GM21576 (cell line): ENCODE data around the gene SIL1.
"Not testable (repeated sequence)": the region's sequence is repeated elsewhere in the genome, so short reads cannot be mapped to it uniquely, and the experiment has no call there.

Source experiments
- ATAC-seq: cut with Tn5 transposase; IDR thresholded peaks from one replicate; pipeline ENCODE4 v1.9.1; 2021; ENCODE audit warnings: mild to moderate bottlenecking, moderate library complexity; ENCODE audit not compliant: unreplicated experiment

Gene SIL1

DNA sequence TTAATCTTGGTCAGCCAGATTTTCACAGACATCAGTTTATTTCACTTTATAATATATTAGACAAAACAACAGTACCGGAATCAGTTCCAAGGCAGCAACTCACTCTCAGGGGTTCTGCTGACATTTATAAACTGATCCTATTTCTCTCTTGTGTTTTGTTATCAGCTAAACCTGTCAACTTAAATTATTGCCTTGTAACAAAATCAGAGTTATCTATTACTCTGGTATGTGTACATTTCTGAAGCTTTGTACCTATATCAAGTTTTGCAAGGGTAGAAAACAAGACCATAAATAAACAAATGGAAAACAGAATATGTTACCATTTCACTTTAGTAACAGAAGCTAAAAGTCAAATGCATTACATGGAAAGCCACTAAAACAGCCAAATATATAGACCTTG is 122.1 kb downstream of the SIL1 start:
- no peak for ATAC-seq

DNA sequence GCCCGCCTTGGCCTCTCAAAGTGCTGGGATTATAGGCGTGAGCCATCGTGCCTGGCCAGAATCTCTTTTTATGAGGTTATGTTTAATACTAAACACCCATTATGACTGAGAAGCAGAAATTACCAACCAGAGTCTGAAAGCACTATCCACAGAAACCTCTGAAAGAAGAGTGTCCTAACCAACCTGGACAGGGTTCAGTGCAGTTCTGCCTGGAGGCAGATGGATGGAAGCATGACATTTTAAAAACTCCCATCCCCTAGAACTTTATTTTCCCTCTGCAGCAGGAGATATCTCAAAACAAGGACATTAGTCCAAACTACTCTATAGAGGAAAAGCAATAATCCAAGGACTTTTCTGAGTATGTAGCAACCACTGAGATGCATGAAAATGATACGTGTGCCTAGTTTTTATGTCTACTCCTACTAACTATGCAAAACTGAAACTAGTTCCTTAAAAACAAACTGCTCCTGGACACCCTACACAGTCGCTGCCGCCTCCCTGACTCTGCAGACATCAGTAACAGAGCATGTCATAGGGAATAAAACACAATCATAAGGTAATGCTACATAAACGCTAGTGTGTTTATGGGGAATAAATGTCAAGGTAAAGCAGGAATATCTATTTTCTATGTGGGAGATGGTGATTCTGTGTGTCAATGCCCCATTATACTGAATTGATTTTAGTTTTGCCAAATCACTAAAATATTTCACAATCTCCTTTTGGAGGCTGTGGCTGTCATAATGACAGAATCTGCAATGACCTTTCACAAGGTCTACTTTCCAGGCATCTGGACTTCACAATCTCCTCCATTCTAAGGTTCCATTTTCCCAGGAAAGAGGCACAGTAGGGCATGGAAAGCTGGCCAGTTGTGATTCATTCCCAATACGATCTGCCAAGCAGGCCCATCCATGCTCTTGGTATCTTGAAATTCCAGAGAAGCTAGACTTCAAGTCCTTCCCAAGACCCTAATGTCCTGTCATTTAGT is 122.8 kb downstream of the SIL1 start:
- no peak for ATAC-seq

DNA sequence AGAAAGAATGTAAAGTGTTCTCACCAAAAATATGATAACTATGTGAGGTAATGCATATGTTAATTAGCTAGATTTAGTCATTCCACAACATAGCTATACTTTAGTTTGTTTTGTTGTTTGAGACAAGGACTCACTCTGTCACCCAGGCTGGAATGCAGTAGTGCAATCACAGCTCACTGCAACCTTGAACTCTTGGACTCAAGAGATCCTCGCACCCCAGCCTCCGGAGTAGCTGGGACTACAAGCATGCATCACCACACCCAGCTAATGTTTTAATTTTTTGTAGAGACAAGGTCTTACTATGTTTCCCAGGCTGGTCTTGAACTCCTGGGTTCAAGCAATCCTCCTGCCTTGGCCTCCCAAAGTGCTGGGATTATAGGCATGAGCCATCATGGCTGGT is 124.2 kb downstream of the SIL1 start:
- not testable (repeated sequence) for ATAC-seq

DNA sequence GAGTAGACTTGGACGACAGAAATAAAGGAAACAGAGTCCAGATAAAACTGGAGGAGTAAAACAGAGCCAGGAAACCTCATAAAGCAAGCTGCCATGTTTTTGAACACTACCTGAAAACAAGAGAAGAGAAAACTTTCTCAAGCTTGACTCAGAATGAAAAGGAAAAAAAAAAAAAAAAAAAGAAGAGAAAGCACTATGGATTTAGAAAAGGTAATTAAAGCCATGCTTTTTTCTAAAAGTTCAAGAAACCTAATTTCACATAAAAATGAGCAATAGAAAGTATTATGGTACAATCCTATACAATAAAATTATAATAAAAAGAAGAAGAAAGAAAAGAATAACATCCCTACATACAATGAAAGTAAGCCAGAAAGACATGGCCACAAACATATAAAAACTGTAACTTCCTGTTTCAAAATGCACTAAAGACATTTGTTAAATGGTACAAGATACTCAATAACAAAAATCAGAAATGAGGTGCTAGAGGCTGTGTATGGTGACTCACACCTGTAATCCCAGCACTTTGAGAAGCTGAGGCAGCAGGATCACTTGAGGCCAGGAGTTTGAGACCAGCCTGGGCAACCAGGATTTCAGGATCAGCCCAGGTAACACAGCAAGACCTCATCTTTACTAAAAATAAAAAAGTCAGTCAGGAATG is 129.5 kb downstream of the SIL1 start:
- ATAC-seq: no peak

DNA sequence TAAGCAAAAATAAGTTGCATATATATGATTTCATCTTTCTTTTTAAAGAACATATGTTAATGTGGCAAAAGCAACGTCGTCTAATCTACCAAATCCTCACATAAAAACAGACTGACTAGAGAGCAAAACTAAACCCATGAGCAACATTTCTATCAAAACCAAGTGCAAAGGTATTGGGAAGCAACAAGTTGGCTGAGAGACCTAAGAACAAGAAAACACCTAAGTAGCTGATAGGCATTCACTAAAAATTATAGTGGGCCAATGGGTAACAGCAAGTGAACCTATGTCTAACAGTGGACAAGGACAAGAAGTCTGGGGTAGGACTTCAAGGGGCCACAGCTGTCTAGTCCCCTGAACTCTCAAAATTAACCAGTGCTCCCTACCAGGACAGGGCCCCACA is 130.1 kb downstream of the SIL1 start:
- no peak for ATAC-seq

DNA sequence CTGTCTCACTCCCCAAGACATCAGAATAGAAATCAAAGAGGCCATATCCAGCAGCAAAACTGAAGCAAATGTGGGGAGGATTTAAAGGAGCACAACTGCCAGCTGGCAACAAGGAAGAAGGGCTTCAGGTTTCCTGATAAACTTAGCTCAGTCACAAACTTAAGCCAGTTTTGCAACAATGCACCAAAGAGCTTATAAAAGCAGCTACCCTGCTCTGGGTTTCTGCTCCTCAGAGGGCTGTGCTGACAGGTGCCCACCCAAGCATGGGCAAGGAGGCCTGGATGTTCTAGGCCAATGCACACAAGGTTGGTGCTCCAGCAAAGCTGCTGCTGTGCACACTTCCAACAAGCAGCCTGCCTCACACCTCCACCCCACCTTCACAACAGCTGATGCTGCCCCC is 132.9 kb downstream of the SIL1 start:
- no peak for ATAC-seq

DNA sequence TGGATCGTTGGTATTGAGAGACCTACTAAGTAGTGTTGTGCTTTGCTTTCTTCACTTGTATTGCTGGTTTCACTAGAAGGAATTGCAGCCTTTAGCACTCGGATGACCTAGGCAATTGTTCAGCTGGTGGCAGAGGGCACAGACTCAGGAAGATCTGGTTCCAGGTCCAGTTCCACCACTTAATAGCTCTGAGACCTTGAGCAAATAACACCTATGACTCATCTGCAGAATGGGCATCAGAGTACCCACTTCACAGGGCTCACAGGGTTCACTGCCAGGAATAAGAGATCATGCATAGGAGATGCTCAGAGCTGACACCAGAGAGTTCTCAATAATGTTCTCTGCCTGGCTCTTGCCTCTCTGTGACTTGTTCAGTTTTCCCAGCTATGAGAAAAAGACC is 133.6 kb downstream of the SIL1 start:
- ATAC-seq: no peak

DNA sequence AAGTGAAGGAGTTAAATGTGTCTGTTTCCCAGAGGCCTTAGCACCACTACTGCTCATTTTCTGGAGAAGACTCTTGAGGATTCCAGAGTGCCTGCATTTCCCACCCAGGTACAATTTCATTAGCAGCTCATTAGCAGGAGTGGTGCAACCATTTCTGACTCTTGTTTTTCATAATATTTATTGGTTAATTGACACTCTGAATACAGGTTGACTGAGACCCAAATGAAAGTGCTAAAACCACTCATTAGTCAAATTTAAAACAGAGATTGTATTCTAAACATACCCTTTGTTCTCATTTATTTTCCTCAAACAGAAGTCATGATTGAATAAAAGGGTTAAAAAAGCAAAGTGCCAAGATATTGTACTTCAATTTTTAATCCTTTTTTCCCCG is 134.5 kb downstream of the SIL1 start:
- ATAC-seq: no peak

DNA sequence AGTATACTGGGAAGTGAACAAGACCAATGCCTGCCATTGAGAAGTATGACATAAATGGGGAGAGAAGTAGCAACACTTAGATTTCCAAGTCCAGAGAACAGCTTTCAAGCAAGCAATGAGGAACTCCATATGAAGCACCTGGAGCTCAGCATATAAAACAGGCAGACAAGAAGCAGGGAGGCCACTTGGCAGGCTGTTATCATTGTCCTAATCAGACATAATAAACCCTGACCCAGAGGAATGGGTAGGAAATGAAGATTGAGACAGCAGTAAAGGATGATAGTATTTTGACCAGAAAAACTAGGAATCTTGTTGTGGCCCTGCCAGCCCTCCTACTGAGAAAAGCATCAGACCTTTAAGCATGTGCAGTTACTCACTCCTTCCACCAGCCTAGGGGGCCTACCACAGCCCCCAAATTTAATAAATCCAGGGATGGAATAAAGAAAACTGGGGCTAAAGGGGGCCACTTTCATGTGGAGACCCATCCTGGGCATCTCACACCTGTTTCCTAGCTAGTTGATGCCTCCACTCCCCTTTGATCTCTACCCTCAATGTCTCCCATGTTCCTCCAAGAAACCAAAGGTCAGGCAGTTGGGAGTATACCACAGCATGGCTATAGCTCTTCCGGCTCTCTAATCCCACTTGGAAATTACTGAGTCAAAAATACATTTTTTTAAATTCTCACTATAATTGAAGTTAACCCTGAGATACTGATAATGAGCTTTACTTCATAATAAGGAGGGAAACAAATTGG is 135.1 kb downstream of the SIL1 start:
- ATAC-seq: no peak

DNA sequence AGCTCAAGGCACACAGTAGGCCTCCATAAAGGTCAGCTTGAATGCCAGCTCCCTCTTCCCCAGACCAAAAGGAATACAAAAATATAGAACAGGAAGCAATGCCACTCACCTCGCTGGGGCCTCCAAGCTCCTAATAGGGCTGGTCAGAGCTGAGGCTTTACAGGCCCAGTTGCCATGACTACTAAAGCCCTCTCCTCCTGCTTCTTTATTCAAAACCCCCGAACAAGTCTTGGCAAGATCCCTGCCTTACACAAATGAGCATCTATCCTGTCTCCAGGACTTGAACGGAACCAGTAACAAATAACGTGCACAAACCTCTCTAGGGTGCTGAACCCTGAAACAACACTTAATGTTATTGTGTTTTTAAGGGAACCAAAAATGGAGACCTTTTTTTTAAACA is 136.3 kb downstream of the SIL1 start:
- ATAC-seq: no peak

DNA sequence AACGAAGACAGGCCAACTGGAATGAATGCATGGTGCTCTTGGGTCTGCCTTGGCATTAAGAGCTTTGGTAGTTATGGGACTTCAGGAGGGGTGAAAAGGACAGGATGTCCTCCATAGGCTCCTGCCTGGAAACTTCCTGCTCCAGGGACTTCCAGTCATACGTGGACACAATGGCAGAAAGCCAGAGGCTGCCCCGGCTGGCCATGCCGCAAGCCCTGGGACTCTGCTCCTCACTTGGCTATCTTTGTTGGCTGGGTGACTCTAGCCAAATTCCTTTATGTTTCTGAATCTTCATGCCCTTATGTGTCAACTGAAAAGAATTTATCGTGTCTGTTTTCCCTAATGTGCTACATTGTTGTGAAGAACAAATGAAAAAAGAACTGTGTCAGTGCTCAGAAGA is 136.9 kb downstream of the SIL1 start:
- ATAC-seq: no peak

DNA sequence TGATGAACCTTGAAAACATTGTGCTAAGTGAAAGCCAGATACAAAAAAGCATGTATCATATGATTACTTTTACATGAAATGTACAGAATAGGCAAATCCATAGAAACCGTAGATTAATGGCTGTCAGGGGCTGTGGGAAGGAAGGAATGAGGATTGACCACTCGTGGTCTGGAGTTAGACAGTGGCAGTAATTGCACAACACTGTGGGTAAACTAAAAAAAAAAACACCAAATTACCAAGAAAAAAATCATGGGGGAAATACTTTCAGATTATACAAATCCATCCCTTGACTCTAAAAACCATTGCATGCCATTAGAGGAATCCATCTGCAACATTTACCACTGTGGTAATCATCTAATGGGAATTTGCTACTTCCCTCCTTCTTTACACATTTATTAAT is 140.0 kb downstream of the SIL1 start:
- ATAC-seq: no peak

DNA sequence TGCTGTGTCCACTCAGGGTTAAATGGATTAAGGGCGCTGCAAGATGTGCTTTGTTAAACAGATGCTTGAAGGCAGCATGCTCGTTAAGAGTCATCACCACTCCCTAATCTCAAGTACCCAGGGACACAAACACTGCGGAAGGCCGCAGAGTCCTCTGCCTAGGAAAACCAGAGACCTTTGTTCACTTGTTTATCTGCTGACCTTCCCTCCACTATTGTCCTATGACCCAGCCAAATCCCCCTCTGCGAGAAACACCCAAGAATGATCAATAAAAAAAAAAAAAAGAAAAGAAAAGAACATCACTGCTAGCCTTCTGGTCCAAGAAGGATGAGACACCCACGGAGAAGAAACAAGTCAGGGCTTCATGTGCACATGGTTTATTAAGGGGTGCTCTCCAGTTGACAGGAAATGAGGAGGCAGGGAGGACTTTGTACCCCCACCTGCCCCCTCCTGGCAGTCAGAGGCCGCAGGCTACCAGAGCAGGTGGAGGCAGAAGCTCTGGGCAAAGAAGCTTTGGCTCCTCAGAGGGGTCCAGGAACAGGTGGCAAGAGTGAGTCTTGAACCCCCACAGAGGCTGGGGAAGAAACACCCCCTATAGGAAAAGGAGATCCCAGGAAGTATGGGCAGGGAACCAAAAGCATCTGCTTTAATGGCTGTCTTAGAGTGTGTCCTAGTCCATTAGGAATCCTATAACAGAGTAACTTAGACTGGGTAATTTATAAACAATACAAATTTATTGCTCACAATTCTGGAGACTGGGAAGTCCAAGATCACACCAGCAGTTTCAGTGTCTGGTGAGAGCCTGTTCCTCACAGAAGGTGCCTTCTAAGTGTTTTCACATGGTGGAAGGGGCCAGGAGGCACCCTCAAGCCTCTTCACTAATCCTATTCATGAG is 140.9 kb downstream of the SIL1 start:
- not testable (repeated sequence) for ATAC-seq

DNA sequence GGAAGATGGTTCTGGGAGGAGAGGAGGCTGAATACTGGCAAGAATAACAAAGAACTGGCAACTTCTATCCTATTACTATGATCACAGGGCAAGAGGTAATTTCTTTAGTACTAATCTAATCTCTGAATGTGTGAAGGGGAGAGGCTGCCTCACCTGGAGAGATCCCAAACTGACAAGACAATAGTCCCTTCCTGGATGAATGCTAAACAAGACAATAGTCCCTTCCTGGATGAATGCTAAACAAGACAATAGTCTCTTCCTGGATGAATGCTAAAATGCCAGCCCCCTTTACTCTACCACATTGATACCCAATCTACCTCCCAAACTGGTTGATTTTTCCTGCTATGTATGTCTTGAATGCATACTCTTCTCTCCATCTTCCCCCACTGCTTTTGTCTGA is 145.2 kb downstream of the SIL1 start:
- ATAC-seq: no peak

DNA sequence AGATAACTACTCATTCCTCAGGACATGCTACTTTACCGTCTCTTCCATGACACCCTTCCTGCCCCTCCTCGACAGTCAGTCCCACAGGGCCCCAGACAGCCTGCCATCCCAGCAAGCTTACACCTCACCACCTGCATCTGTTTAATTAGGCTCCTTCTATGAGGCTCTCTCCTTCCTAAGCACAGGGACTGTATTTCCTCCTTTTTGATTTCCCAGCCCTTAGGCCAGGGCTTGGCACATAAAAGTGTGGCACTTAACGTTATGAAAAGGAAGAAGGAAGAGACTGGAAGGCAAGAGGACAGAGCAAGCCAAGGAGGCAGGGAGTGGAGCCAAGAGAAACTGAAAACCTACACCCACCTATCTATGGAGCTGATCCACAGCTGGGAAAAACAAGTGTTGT is 146.8 kb downstream of the SIL1 start:
- no peak for ATAC-seq

DNA sequence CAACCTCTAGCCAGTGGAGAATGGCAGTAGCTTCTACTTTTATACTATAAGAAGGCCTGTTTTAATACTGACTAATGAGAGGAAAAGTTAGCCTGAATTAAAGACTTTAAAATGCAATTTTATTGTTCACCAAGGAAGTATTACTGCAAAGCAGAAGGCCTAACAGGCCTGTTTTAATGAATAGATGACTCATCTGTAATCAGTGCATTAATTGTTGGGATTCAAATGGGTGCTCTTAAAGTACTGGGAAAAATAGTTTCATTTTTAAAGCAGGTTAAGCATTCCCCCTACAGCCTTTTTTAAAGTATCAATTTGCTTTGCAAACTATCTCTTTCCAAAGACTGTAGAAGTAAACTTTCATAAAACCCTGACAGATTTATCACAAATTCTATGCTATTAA is 147.7 kb downstream of the SIL1 start:
- no peak for ATAC-seq

DNA sequence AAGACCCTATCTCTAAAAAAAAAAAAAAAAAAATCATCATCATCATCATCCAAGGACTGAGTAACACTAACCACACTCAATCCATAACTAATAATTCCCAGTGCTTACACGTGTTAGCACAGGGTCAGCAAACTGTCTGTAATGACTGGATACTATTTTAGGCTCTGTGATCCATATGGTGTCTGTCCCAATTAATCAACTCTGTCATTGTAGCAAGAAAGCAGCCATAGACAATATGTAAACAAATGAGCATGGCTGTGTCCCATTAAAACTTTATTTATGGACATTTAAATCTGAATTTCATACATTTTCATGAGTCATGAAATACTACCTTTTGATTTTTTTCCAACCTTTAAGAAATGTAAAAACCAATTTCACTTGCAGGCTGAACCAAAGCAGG is 148.4 kb downstream of the SIL1 start:
- ATAC-seq: no peak

DNA sequence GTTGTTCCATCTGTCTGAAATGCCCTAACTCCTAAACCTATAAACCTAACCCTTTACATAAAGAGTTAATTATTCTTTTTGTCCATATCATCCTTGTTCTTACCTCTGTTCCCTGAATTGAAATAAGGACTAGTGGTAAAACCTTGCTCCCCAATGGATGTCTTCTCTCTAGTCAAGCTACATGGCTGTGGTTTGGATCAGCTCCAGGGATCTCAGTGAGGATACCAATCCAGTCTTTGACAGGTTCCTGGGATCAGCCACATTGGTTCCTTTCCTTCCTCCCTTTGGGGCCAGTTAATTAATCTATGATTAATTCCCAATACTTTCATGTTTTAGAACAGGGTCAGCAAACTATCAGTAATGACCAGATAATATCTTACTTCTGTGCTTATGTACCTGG is 151.6 kb downstream of the SIL1 start:
- ATAC-seq: no peak

DNA sequence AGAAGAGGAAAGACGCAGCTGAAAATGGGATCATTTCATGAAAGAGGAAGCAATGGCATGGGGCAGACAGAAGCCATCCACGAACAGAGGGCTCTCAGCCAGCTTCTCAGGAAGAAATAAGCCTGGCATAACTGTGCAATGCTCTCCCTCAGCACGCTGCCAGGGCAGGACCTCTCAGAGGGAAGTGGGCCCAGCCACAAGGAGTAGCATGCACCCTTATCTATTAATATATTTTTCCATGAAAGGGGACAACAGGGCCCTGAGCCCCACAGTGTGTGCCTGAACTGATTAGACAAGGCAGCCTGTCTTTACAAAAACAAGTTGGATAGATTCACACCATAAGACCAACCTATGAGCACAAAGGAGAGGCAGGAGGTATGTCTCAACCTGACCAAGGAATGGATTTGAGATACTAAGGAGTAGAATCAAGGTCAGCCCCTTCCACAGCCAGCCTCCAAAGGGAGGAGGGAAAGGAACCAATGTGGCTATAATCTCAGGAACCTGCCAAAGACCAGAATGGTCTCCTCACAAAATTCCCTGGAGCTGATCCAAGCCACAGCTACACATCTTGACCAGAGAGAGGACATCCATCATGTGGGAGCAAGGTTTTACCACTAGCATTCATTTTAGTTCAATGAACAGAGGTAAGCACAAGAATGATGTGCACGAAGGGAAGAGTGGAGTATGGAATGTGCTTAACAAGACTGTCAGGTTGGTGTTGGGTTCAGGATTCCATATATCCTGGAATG is 154.8 kb downstream of the SIL1 start:
- no peak for ATAC-seq

DNA sequence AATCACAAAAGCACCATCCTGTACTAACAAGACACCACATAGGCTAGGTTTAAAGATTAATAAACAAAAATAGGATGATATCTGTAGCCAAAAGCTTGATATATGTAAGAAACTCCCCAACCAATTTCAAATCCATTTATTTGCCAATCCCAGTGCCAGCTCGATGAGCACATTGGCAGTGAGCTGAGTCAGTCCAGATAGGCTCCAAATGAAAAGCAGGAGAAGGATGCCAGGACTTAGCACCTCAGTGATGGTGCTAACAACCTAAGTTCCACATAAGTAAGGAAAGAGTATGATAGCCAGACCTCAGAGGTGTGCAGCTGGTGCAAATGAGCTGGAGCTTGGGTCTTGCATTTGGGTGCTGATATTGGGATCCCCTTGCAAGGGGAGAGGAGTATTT is 158.1 kb downstream of the SIL1 start:
- no peak for ATAC-seq
